ENCODE results near the gene AKAP13. TPM values are rescaled to one million over a fixed set of nuclear protein-coding genes. Genes with fewer than 3 reads are reported as not detected.

The AKAP13 gene
- polyA plus RNA-seq, 1 of the 3 experiments (the other 2 are of a cell fraction): 8.4 TPM

- TF ChIP-seq FOXM1 (IDR thresholded peaks at IDR 0.05; ENCODE audit: low read depth) (peak; percentile 70; the same call in 1 of the 2 replicates), NFIC (IDR thresholded peaks at IDR 0.05; ENCODE audit: borderline replicate concordance) (peak; percentile 26; the same call in 1 of the 2 replicates), EZH2phosphoT487 (IDR thresholded peaks at IDR 0.05; ENCODE audit: borderline replicate concordance, low read depth) (no peak)
- TF ChIP-seq, protein P1, sequence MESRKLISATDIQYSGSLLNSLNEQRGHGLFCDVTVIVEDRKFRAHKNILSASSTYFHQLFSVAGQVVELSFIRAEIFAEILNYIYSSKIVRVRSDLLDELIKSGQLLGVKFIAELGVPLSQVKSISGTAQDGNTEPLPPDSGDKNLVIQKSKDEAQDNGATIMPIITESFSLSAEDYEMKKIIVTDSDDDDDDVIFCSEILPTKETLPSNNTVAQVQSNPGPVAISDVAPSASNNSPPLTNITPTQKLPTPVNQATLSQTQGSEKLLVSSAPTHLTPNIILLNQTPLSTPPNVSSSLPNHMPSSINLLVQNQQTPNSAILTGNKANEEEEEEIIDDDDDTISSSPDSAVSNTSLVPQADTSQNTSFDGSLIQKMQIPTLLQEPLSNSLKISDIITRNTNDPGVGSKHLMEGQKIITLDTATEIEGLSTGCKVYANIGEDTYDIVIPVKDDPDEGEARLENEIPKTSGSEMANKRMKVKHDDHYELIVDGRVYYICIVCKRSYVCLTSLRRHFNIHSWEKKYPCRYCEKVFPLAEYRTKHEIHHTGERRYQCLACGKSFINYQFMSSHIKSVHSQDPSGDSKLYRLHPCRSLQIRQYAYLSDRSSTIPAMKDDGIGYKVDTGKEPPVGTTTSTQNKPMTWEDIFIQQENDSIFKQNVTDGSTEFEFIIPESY (IDR thresholded peaks at IDR 0.05; ENCODE audit: borderline replicate concordance, low read depth): no peak
Measured at GRCh38 chr15:85616549-85617110, 236.2 kb downstream of the AKAP13 start (continued).

- DNase-seq: no peak
- H4K20me1 ChIP-seq (ENCODE audit: insufficient read depth): no peaks in the 10 kb centered on the region
- H3F3A ChIP-seq (replicated peaks; ENCODE audit: insufficient read depth): peaks cover 20% of the 10 kb centered on the region
- peak overlapping the region; percentile 90 to 95 for H3K27ac ChIP-seq (ENCODE audit: low read depth in 2 of 2, low read length in 1 of 2)
- H3K9me2 ChIP-seq: no peaks in the 10 kb centered on the region
- 47% methylated on average over 1 of the region's 1 CpG for WGBS (ENCODE audit: low lambda C conversion rate)
- peak overlapping the region; percentile 58; the same call in 1 of the 2 replicates for H3K4me2 ChIP-seq
- H3K4me3 ChIP-seq (ENCODE audit: low read depth in 2 of 2, low read length in 1 of 2): no peak overlapping the region
- ChIA-PET CTCF (interaction anchor here (0.8 to 2.0 kb wide), 3 partner anchors 19 to 321 kb away, joined by 3 to 5 read pairs (median 3); no protein-coding TSS in a partner anchor), POLR2A (no interaction called here)
- no peaks in the 10 kb centered on the region for H3K9me3 ChIP-seq
- H3K79me2 ChIP-seq (ENCODE audit: insufficient read depth): peaks cover 43% of the 10 kb centered on the region
- H2AFZ ChIP-seq (ENCODE audit: low read depth): no peak overlapping the region
- peaks cover 33 to 62% of the 10 kb centered on the region in 2 experiments for H3K4me1 ChIP-seq (ENCODE audit: control insufficient read depth in 1 of 2, insufficient read depth in 2 of 2, low read depth in 1 of 2, low read length in 1 of 2)
- TF ChIP-seq SIN3A (IDR thresholded peaks at IDR 0.05; ENCODE audit: borderline replicate concordance, low read depth, low read length): no peak
- TF ChIP-seq USF2 (IDR thresholded peaks at IDR 0.05; ENCODE audit: borderline replicate concordance, low read depth, low read length): no peak
- no peak for TF ChIP-seq TCF12 (IDR thresholded peaks at IDR 0.05)
- no peak for TF ChIP-seq NFIC (IDR thresholded peaks at IDR 0.05; ENCODE audit: borderline replicate concordance)
- no peak for TF ChIP-seq NRF1 (IDR thresholded peaks at IDR 0.05; ENCODE audit: low read depth, low read length)
- TF ChIP-seq TAF1 (IDR thresholded peaks at IDR 0.05; ENCODE audit: borderline replicate concordance, low read depth, low read length): no peak
- TF ChIP-seq, protein P2, sequence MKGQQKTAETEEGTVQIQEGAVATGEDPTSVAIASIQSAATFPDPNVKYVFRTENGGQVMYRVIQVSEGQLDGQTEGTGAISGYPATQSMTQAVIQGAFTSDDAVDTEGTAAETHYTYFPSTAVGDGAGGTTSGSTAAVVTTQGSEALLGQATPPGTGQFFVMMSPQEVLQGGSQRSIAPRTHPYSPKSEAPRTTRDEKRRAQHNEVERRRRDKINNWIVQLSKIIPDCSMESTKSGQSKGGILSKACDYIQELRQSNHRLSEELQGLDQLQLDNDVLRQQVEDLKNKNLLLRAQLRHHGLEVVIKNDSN (IDR thresholded peaks at IDR 0.05; ENCODE audit: borderline replicate concordance, low read depth): no peak
- H3K9ac ChIP-seq: peak overlapping the region; percentile 49; the same call in 1 of the 2 replicates
- H3K27me3 ChIP-seq (ENCODE audit: insufficient read depth): no peaks in the 10 kb centered on the region
- H3K36me3 ChIP-seq (replicated peaks in 1 of 2; ENCODE audit: control insufficient read depth in 1 of 2, insufficient read depth in 2 of 2, low read length in 1 of 2): no peaks in the 10 kb centered on the region
Measured at GRCh38 chr15:85618228-85618505, 237.8 kb downstream of the AKAP13 start.

Data from SK-N-SH (cell line).